Endothelial cell of umbilical vein (primary cell): Measurements from ENCODE around the gene ADARB1. TPM values are rescaled to one million over a fixed set of nuclear protein-coding genes. Genes with fewer than 3 reads are reported as not detected.

Source experiments
- BruUV-seq: library from RNA; stranded (reverse); fragments of 400-500 nt; replicated peaks from 2 replicates; lab custom pipeline; 2021; lab: Mats Ljungman, UMichigan
- CTCF ChIA-PET: fragments of 300-600, 350-600 bp; sonication (Branson Sonifier 250); formaldehyde crosslinking; loops from one replicate; lab custom pipeline; 2021; ENCODE audit warnings: antibody characterized with exemption, inconsistent platforms; lab: Charles Lee
- POLR2A ChIA-PET: fragments of 300-600, 350-600 bp; sonication (Branson Sonifier 250); formaldehyde crosslinking; loops from one replicate; lab custom pipeline; 2021; ENCODE audit warnings: antibody characterized with exemption, inconsistent platforms; lab: Charles Lee
- DNase-seq: peaks from one replicate; pipeline ENCODE4 v3.0.0-alpha.2; 2011; ENCODE audit warnings: low read depth, low spot score
- FAIRE-seq: peaks from 2 replicates; lab custom pipeline; 2011; peaks lifted over from hg19 to GRCh38; lab: Jason Lieb, UNC
- H2AFZ ChIP-seq: 2 replicates; pipeline ENCODE4 v1.6.0; 2012; ENCODE audit warnings: low read depth, low read length, control low read depth, inconsistent platforms
- H3K27ac ChIP-seq: 2 replicates; pipeline ENCODE4 v1.5.1; 2011; ENCODE audit warnings: low read depth, mild to moderate bottlenecking, control low read depth, low read length, moderate library complexity; ENCODE audit not compliant: insufficient read depth
- H3K27me3 ChIP-seq, 2 experiments: 2 replicates each; pipeline versions ENCODE4 v1.6.0 to v1.6.1; 2011; ENCODE audit warnings: low read length in 2 of 2, mixed read lengths in 1 of 2; ENCODE audit not compliant: control insufficient read depth in 2 of 2, insufficient read depth in 2 of 2
- H3K36me3 ChIP-seq, 2 experiments: 2 replicates in 1 of 2; 3 replicates in 1 of 2; pipeline ENCODE4 v1.5.1; 2011; ENCODE audit warnings: low read length in 2 of 2, mild to moderate bottlenecking in 1 of 2, moderate library complexity in 1 of 2; ENCODE audit not compliant: control insufficient read depth in 2 of 2, insufficient read depth in 2 of 2; ENCODE audit errors: extremely low read depth in 1 of 2
- H3K4me1 ChIP-seq: 3 replicates; pipeline ENCODE4 v1.5.1; 2011; ENCODE audit warnings: mild to moderate bottlenecking, low read length; ENCODE audit not compliant: control insufficient read depth, insufficient read depth; ENCODE audit errors: extremely low read depth
- H3K4me2 ChIP-seq: 2 replicates; pipeline ENCODE4 v1.6.1; 2011; ENCODE audit warnings: low read length, control low read depth, mixed read lengths; ENCODE audit not compliant: insufficient read depth
- H3K4me3 ChIP-seq, 3 experiments: fragments of 200-600 bp in 1 of 3; sonication (generic), shearing (Covaris generic) in 1 of 3; replicated peaks in 1 of 3; 2 replicates each; pipeline ENCODE4 v1.5.1; 2011 to 2016; ENCODE audit warnings: control low read depth in 3 of 3, low read length in 3 of 3, mild to moderate bottlenecking in 2 of 3, inconsistent platforms in 1 of 3, low read depth in 1 of 3, moderate library complexity in 1 of 3; ENCODE audit not compliant: insufficient read depth in 1 of 3
- H3K79me2 ChIP-seq: 2 replicates; pipeline ENCODE4 v1.6.0; 2012; ENCODE audit warnings: low read length, inconsistent platforms; ENCODE audit not compliant: control insufficient read depth, insufficient read depth
- H3K9ac ChIP-seq: replicated peaks from 2 replicates; pipeline ENCODE3; 2011; ENCODE audit warnings: low read length, control low read depth; ENCODE audit not compliant: insufficient read depth; ENCODE audit errors: extremely low read depth
- H3K9me1 ChIP-seq: replicated peaks from 3 replicates; pipeline ENCODE4 v1.6.0; 2011; ENCODE audit warnings: mild to moderate bottlenecking, low read length; ENCODE audit not compliant: control insufficient read depth, insufficient read depth; ENCODE audit errors: extremely low read depth
- H3K9me3 ChIP-seq: replicated peaks from 2 replicates; pipeline ENCODE4 v1.5.1; 2012; ENCODE audit warnings: low read length, inconsistent platforms; ENCODE audit not compliant: control insufficient read depth, insufficient read depth
- H4K20me1 ChIP-seq: replicated peaks from 2 replicates; pipeline ENCODE3; 2011; ENCODE audit warnings: mild to moderate bottlenecking, low read length; ENCODE audit not compliant: control insufficient read depth, insufficient read depth; ENCODE audit errors: extremely low read depth
- EZH2 ChIP-seq: IDR thresholded peaks from 2 replicates; pipeline ENCODE4 v1.6.1; 2012; ENCODE audit warnings: borderline replicate concordance, low read depth, mild to moderate bottlenecking, moderate library complexity, low read length, inconsistent platforms; ENCODE audit not compliant: severe bottlenecking
- FOS ChIP-seq: IDR thresholded peaks from 2 replicates; pipeline ENCODE4 v1.6.1; 2011; ENCODE audit warnings: mild to moderate bottlenecking, low read length, moderate library complexity, borderline replicate concordance; ENCODE audit not compliant: insufficient read depth
- GATA2 ChIP-seq: IDR thresholded peaks from 2 replicates; pipeline ENCODE4 v1.7.0; 2011; ENCODE audit warnings: low read depth, mild to moderate bottlenecking, moderate library complexity, mixed read lengths, low read length; ENCODE audit not compliant: insufficient read length, insufficient read depth
- MAX ChIP-seq: IDR thresholded peaks from 2 replicates; pipeline ENCODE4 v1.6.1; 2011; ENCODE audit not compliant: insufficient read depth, insufficient read length
- MYC ChIP-seq: IDR thresholded peaks from one replicate; pipeline ENCODE4 v1.6.1; 2011; ENCODE audit warnings: mild to moderate bottlenecking, low read depth, low read length
- dilution Hi-C: fragments of 300-500 bp; cut with MboI; formaldehyde crosslinking; loops from one replicate; pipeline ENCODE4 v1.15.0; 2019; ENCODE audit warnings: low sequenced_read_pairs; ENCODE audit not compliant: extremely low pct_ligation_motif_present
- intact Hi-C: fragments of 100-400 bp; cut with micrococcal nuclease; formaldehyde crosslinking; loops from one replicate; pipeline ENCODE4 v1.10.0; 2022
- polyA plus RNA-seq, 4 experiments: library from polyadenylated mRNA; depleted of rRNA in 3 of 4; stranded (reverse) in 3 of 4; unstranded in 1 of 4; fragments of >200 nt; gene quantifications; 2 replicates each; pipeline versions ENCODE4 v1.2.1 to v1.2.3, GENCODE V29; 2011 to 2012; ENCODE audit warnings: missing spikeins in 1 of 4
- total RNA-seq: library from RNA; stranded (reverse); gene quantifications from 2 replicates; pipeline ENCODE4 v1.2.3, GENCODE V29; 2021

The ADARB1 gene
- total and polyA plus RNA-seq, 2 donors (not counting 3 experiments of a cell fraction or from before 2014, with no cell fraction given): 32.5 to 54.3 TPM

DNA sequence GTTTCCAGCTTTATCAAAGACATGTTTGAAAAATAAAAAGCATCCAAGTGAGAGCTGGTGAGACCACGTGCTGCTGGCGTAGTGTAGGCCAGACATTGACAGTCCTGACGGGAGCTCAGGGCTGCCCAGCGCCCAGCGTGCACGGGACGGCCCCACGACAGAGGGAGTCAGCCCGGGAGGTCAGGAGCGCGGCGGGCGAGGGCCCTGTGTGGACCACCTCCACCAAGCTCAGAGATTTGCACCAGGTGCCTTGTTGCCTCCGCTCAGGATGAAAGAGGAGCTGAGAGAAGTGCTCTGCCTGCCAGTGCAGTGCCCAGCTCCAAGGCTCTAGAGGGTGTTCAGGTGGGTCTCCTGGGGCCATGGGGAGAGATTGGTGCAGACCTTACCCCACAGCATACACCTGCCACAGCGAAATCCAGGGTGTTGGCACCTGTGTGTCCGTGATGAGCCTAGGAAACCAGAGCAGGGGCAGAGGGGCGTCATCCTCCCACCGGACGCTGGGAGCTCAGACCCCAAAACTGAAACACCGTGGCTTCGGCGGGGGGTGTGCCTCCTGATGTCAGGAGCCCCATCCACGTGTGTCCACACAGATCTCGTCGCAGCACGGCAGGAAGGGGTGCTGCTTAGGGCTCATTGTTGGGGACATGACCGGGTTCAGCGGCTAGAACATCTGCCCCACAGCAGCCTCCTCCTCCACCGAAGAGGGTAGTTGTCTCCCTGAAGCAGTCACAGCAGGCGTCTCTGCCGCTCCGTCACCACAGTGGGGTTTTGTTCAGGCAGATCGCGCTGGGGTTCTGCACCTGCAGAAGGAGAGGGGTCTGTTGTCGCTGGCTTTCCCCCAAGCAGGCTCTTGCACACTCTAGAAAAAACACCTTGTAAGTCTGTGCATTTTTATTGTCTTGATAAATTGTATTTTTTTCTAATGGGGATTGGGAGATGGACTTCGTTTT lies 149.1 kb downstream of the ADARB1 start:
- TF ChIP-seq MAX (no peak), FOS (no peak), MYC (no peak)
- Histone ChIP-seq H3K27me3 (no peaks in the 10 kb centered on the region), H3K4me3 (no peak overlapping the region), H3K9ac (no peak overlapping the region), H2AFZ (no peak overlapping the region), H3K4me1 (no peaks in the 10 kb centered on the region), H3K4me2 (no peak overlapping the region), H3K9me3 (no peaks in the 10 kb centered on the region), H3K27ac (no peak overlapping the region), H3K9me1 (no peaks in the 10 kb centered on the region), H3K79me2 (no peaks in the 10 kb centered on the region), H4K20me1 (no peaks in the 10 kb centered on the region), H3K36me3 (peaks cover 0 to 16% of the 10 kb centered on the region in 2 experiments)
- ChIA-PET POLR2A (no interaction called here), CTCF (no interaction called here)
- no peak for DNase-seq
- FAIRE-seq: no peak
- dilution Hi-C loops: no loop called here
- BruUV-seq: TSS peak; percentile 6
- intact Hi-C loops: no loop called here

- DNase-seq: no peak
- Histone ChIP-seq H3K79me2 (no peaks in the 10 kb centered on the region), H3K9ac (no peak overlapping the region), H3K27ac (no peak overlapping the region), H3K4me2 (no peak overlapping the region), H2AFZ (no peak overlapping the region), H3K4me3 (no peak overlapping the region), H3K36me3 (peaks cover 0 to 16% of the 10 kb centered on the region in 2 experiments), H3K27me3 (no peaks in the 10 kb centered on the region), H3K4me1 (no peaks in the 10 kb centered on the region), H3K9me3 (no peaks in the 10 kb centered on the region), H3K9me1 (no peaks in the 10 kb centered on the region), H4K20me1 (no peaks in the 10 kb centered on the region)
- POLR2A ChIA-PET: no interaction called here
- dilution Hi-C loops (no loop called here), intact Hi-C loops (no loop called here)
- BruUV-seq: no TSS peak
- TF ChIP-seq EZH2 (no peak), GATA2 (no peak)
- no peak for FAIRE-seq
- CTCF ChIA-PET: no interaction called here
These were observed 150.0 kb downstream of the ADARB1 start for GRCh38 chr21:45224189-45224938.
